Right lung (tissue), 5 donors: ENCODE results near the gene CLSTN2. TPM values are rescaled to one million over a fixed set of nuclear protein-coding genes. Genes with fewer than 3 reads are reported as not detected.

Source experiments
- DNase-seq, 2 donors: peaks; one replicate each; pipeline ENCODE4 v3.0.0-alpha.2; 2013
- polyA plus RNA-seq, 5 donors: library from polyadenylated mRNA; unstranded; fragments of 120-200 nt; gene quantifications; one replicate each; pipeline versions ENCODE4 v1.2.1 to v1.2.3, GENCODE V29; 2013; ENCODE audit warnings: inconsistent platforms in 1 of 5, low replicate concordance in 1 of 5; ENCODE audit not compliant: insufficient read length in 5 of 5, insufficient read depth in 1 of 5

The CLSTN2 gene
- polyA plus RNA-seq, 5 donors = 0.37 to 0.93 (median 0.47) TPM

GRCh38 chr3:139941580-139941979 lies 6.6 kb downstream of the CLSTN2 start:
- DNase-seq = no peak

- DNase-seq = no peak
Measured at GRCh38 chr3:139944256-139944910, 9.4 kb downstream of the CLSTN2 start.

GRCh38 chr3:139945386-139945785 lies 10.4 kb downstream of the CLSTN2 start:
- DNase-seq = no peak

- no peak for DNase-seq
Measured at GRCh38 chr3:139945942-139946341, 11.0 kb downstream of the CLSTN2 start.

- DNase-seq = no peak
Measured at GRCh38 chr3:139948467-139948866, 13.5 kb downstream of the CLSTN2 start.

- DNase-seq = no peak
Measured at GRCh38 chr3:139948898-139949297, 13.9 kb downstream of the CLSTN2 start.

- DNase-seq = no peak
Measured at GRCh38 chr3:139953131-139953910, 18.3 kb downstream of the CLSTN2 start.

DNA sequence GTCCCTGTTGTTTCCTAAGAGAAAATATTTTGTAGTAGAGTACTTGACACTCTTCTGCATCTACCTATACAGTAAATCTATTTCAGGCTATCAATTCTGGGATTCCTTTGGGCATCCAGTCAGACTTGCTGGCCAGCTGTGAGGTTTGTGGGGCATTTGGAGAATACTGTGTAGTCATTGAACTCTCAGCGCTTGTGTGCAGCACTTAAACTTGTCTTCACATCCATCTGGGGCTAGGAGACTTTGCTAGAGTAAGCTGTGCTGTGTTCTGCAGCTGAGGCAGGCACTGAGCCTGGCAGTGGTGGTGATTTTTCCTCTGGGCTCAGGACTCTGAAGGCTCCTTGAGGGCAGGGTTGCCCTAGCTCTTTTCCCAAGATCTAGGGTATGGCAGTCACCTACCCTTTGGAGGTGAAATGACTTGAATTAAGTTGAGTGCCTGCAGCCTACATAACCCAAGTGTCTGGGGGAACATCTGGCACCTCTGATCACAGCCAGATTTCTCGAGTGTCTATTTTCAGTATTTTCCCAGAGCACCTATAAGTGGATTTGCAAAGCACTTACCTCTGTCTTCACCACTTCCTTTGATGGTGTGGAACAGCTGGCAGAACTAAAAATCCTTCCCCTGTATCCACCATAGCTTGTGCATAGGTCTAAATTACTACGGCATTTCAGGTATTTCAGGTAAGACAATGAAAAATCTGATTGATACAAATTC lies 19.3 kb downstream of the CLSTN2 start:
- DNase-seq = no peak

- no peak for DNase-seq
Measured at GRCh38 chr3:139957844-139958243, 22.9 kb downstream of the CLSTN2 start.

GRCh38 chr3:139969386-139969785 lies 34.4 kb downstream of the CLSTN2 start:
- DNase-seq = no peak

GRCh38 chr3:139970526-139970925 lies 35.5 kb downstream of the CLSTN2 start:
- no peak for DNase-seq

DNA sequence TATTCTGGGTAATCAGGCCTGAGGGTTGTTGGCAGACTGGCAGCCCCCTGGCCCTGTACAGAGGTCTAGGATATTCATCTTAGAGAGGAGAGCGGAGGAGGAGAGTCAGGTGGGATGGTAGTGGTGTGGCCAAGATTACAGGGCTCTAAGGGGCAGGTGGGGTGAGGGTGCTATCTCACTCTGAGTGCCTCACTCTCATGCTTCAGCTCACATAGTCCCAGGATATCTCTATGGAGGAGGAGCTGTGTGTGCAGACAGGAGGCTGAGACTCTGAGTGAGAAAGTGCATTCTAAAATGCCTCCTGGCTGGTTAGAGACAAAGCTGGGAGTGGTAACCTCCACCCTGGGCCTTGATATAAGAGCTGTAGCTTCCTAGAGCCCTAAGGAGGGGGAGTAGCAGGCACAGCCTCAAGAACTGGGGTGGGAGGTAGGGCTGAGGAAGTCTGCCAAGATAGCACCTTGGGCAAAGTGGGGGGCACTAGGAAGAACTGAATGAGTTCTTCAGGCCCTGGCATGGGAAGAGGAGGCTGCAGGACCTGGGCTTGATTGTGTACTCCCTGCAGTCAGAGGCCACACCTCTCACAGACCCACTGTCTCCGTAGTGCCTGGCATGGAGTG lies 39.9 kb downstream of the CLSTN2 start:
- no peak for DNase-seq

DNA sequence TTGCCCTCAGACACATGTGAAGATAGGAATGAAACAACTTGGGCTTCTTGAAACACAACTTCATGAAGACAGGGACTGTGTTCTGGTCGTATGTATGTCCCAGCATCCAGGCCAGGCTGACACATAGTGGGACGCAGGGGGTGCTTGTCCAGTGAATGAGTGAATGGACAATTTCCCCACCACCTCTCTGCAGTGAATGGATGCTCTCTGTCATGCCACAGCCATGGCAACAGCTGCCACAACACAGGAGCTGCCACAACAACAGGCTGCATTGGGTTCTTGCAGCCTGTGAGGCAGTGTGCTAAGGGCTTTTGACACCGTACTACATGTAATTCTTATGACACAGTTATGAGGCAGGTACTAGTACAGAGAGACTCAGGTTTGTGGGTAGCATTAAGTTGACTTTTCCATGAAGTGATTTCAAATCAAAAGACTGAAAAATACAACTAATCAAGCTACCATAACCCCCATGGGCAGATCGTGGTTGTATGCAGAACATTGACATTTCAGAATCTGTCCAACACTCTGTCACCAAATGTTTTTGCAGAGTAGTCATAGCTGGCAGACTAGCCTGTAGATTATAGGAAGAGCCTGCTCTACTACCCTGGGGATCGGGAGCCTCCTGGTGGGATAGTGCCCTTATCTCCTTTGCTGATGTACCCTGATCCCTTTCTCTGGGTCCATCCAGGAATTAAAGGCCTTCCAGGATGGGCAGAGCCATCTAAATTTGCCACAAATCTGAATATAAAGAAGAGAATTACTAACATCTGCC lies 40.8 kb downstream of the CLSTN2 start:
- no peak for DNase-seq

GRCh38 chr3:139978966-139979365 lies 44.0 kb downstream of the CLSTN2 start:
- DNase-seq = no peak

GRCh38 chr3:139979991-139980390 lies 45.0 kb downstream of the CLSTN2 start:
- DNase-seq = no peak

GRCh38 chr3:139982404-139982803 lies 47.4 kb downstream of the CLSTN2 start:
- DNase-seq = no peak

DNA sequence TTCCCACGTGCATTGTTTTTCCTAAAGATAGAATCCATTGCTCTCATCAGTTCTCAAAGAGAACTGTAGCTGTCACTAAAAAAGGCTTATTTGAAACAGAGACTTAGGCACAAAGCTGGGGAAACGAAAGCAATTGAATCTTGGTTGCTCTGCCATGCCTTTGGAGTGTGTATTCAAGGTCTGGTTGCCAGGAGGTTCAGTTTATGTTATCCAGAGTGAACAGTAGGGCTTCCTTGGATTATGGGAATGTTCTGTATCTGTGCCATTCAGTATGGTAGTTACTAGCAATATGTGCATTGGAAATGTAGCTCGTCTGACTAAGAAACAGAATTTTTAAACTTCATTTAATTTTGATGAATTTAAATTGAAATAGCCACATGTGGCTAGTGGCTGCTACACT lies 50.6 kb downstream of the CLSTN2 start:
- DNase-seq = no peak

DNA sequence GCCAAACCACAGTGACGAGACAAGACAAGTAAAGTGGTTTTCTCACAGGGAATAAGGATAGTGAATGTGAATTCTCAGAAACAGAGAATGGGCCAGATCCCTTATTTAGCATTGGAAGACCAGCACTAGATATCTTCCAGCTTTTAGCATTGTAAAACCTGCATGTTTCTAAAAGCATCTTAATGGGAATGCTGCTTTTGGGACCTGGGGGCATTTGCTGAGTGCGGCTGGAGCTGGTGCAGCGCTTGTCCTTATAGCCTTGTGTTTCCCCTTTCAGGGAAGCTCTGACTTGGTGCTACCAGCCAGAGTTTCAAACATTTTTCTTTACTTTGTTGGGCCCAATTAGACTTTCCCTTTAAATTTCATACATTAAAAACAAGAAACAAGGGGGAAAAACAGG lies 52.9 kb downstream of the CLSTN2 start:
- DNase-seq = no peak

DNA sequence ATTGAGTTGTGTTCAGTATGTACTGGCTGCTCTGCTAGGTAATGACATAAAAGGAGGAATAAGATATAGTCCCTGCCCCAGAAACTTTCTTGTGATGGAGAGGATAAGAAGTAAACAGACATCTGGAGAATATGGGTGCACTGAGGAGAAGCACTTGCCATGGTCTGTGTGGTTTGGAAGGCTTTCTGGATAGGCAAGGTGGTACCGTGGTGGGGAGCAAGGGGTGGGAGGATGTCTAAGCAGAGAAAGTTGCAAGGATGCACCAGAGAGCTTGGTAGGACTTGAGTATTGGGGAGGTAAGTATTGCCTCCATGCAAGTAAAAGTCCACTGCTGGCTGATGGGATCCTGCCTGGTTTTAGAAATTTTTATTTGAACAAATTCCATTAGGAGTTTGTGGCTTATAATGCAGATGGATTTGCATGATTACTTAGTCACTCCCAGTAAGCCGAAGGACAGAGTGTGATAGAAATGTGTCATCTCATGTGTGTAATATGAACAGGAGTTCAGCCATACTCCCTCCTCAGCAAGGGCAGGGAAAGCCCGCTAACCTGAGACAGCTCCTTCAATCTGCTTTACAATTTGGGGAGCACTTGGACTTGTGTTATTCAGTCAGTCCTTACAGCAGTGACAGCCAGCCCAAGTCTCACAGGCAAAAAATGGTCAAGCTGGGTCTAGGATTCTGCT lies 53.6 kb downstream of the CLSTN2 start:
- DNase-seq = no peak

GRCh38 chr3:139994891-139995290 lies 59.9 kb downstream of the CLSTN2 start:
- no peak for DNase-seq

DNA sequence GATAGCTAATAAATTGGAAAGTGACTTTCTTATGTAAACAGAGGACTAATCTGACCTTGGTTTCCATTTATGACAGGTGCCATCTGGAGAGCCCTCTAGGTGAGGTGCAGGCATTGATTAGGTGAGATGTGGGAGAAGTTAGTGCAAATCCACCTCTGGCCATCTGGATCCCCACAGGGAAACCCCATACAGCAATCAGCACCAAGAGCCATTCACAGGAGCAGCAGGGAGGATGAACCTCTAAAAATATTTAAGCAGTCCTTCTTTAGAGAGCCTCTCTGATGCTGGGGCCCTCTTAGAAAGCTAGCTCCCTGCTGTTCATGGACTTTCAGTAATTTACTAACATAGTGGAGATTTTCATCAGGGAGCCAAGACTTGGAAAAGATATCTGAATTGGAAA lies 69.3 kb downstream of the CLSTN2 start:
- DNase-seq = no peak
